GM08714 (cell line): Measurements from ENCODE around the gene DUSP11.
"Not testable (repeated sequence)": the region's sequence is repeated elsewhere in the genome, so short reads cannot be mapped to it uniquely, and the experiment has no call there.

Experiments used
- H3K4me3 ChIP-seq: fragments of 200-500 bp; sonication (Bioruptor generic); 2 replicates; pipeline ENCODE4 v1.5.1; 2014; ENCODE audit warnings: mild to moderate bottlenecking, low read length, inconsistent platforms
- ZNF274 ChIP-seq: IDR thresholded peaks from 2 replicates; pipeline ENCODE4 v1.6.1; 2012; ENCODE audit warnings: mild to moderate bottlenecking, low read depth, low read length

DUSP11 gene

GRCh38 chr2:73746877-73747208, 33.1 kb downstream of the DUSP11 start:
- no peak for TF ChIP-seq ZNF274
- no peak overlapping the region for H3K4me3 ChIP-seq

- H3K4me3 ChIP-seq, result no peak overlapping the region
- no peak for TF ChIP-seq ZNF274
Measured at GRCh38 chr2:73746015-73746876, 33.7 kb downstream of the DUSP11 start.

GRCh38 chr2:73740767-73741166, 39.1 kb downstream of the DUSP11 start:
- no peak for TF ChIP-seq ZNF274
- no peak overlapping the region for H3K4me3 ChIP-seq

- H3K4me3 ChIP-seq, result no peak overlapping the region
- TF ChIP-seq ZNF274, result no peak
Measured at GRCh38 chr2:73739101-73739500, 40.8 kb downstream of the DUSP11 start.

GRCh38 chr2:73736855-73737779, 42.8 kb downstream of the DUSP11 start, which contains the start of gene TPRKB:
Gene TPRKB, minus strand, starts transcription at chr2:73737345. Its CDS starts 2,776 bp downstream, at chr2:73734569.
- TF ChIP-seq ZNF274, result no peak
- H3K4me3 ChIP-seq, result peak within 1 kb of the TSS; percentile 92

- TF ChIP-seq ZNF274, result no peak
- peak overlapping the region; percentile 92 for H3K4me3 ChIP-seq
Measured at GRCh38 chr2:73736378-73736777, 43.5 kb downstream of the DUSP11 start.

- TF ChIP-seq ZNF274, result no peak
- H3K4me3 ChIP-seq, result no peak overlapping the region
Measured at GRCh38 chr2:73730810-73731209, 49.1 kb downstream of the DUSP11 start.

- no peak for TF ChIP-seq ZNF274
- H3K4me3 ChIP-seq, result no peak overlapping the region
Measured at GRCh38 chr2:73728711-73729110, 51.2 kb downstream of the DUSP11 start.

GRCh38 chr2:73728043-73728442, 51.9 kb downstream of the DUSP11 start:
- no peak overlapping the region for H3K4me3 ChIP-seq
- TF ChIP-seq ZNF274, result no peak

- not testable (repeated sequence) for H3K4me3 ChIP-seq
Measured at GRCh38 chr2:73726657-73727056, 53.2 kb downstream of the DUSP11 start.

GRCh38 chr2:73718851-73719621, 60.9 kb downstream of the DUSP11 start:
- H3K4me3 ChIP-seq, result no peak overlapping the region
- no peak for TF ChIP-seq ZNF274

GRCh38 chr2:73718421-73718820, 61.5 kb downstream of the DUSP11 start:
- TF ChIP-seq ZNF274, result no peak
- no peak overlapping the region for H3K4me3 ChIP-seq

- not testable (repeated sequence) for H3K4me3 ChIP-seq
Measured at GRCh38 chr2:73717695-73718094, 62.2 kb downstream of the DUSP11 start.

GRCh38 chr2:73717251-73717606, 62.7 kb downstream of the DUSP11 start:
- H3K4me3 ChIP-seq, result no peak overlapping the region
- TF ChIP-seq ZNF274, result no peak
